GM11168 (cell line): ENCODE measurements around the gene COL8A2.

Source experiments
- in situ Hi-C: fragments of 300-500 bp; cut with MboI; formaldehyde crosslinking; loops from one replicate; pipeline ENCODE4 v1.12.0; 2022; ENCODE audit warnings: low sequenced_read_pairs; ENCODE audit not compliant: unreplicated experiment

The COL8A2 gene

GRCh38 chr1:36081926-36082485, 43.0 kb downstream of the COL8A2 start:
- in situ Hi-C loops, result no loop called here

- in situ Hi-C loops, result no loop called here
Measured at GRCh38 chr1:36080801-36081200, 44.2 kb downstream of the COL8A2 start.

- in situ Hi-C loops, result no loop called here
Measured at GRCh38 chr1:36080236-36080635, 44.8 kb downstream of the COL8A2 start.

- in situ Hi-C loops, result no loop called here
Measured at GRCh38 chr1:36076979-36077573, 47.9 kb downstream of the COL8A2 start.

- in situ Hi-C loops, result no loop called here
Measured at GRCh38 chr1:36070349-36070748, 54.7 kb downstream of the COL8A2 start.

GRCh38 chr1:36068866-36069265, 56.2 kb downstream of the COL8A2 start:
- in situ Hi-C loops, result no loop called here

GRCh38 chr1:36067871-36068270, 57.2 kb downstream of the COL8A2 start:
- in situ Hi-C loops, result no loop called here

GRCh38 chr1:36062315-36062714, 62.7 kb downstream of the COL8A2 start:
- in situ Hi-C loops, result no loop called here

- in situ Hi-C loops, result no loop called here
Measured at GRCh38 chr1:36055706-36056105, 69.3 kb downstream of the COL8A2 start.

GRCh38 chr1:36053978-36054377, 71.0 kb downstream of the COL8A2 start:
- in situ Hi-C loops, result no loop called here

GRCh38 chr1:36051821-36052220, 73.2 kb downstream of the COL8A2 start:
- in situ Hi-C loops, result no loop called here
